ENCODE results near the gene CCDC197. TPM values are rescaled to one million over a fixed set of nuclear protein-coding genes. Genes with fewer than 3 reads are reported as not detected.

Gene CCDC197
- total RNA-seq, 1 experiment from 2014 or later: not detected

DNA sequence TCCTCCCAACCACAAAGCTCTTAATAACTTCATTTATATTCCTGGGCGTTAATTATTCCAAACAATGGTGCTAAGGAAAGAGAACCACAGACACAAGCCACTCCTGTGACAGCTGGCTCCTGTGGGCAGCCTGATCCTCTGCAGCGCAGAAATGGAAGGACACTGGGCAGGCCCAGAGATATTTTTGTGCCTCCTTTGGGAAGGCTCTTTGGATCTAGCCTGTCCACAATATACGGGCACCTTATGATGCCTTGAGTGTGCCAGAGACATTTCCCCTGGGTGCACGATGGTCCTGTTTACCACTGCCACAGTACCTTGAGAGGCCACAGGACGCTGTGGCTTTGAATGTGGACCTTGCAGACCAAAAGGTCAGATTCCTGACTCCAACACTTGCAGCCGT lies 22.8 kb upstream of the CCDC197 start:
- no peak for DNase-seq
- H2BK120ac ChIP-seq (ENCODE audit: low read depth, low read length, poor library complexity, severe bottlenecking): no peak overlapping the region
- H4K5ac ChIP-seq (ENCODE audit: insufficient read length, low read depth, low read length): no peak overlapping the region
- H3K23me2 ChIP-seq (ENCODE audit: insufficient read length, low read depth, low read length, poor library complexity, severe bottlenecking): no peaks in the 10 kb centered on the region
- no peak overlapping the region for H2BK5ac ChIP-seq (ENCODE audit: insufficient read length, low read length)
- Mint-ChIP-seq H3K27me3 (ENCODE audit: low read depth) (peaks cover 2% of the 10 kb centered on the region; the same call in 1 of the 2 replicates), H3K4me3 (no peak overlapping the region; a peak in 1 of 5 replicates), H3K9me3 (no peaks in the 10 kb centered on the region), H3K36me3 (ENCODE audit: insufficient read depth in 1 of 3, low read depth in 3 of 3) (no peaks in the 10 kb centered on the region), H3K4me1 (peaks cover 14 to 19% of the 10 kb centered on the region in 2 experiments), H3K27ac (peak overlapping the region in 2 of 3 experiments; percentile 57 to 74; a peak in 2 of 7 replicates)
- no peak overlapping the region for H3T11ph ChIP-seq (ENCODE audit: low read length)
- no peaks in the 10 kb centered on the region for H3K27me3 ChIP-seq (ENCODE audit: insufficient read depth, low read length)
- no peaks in the 10 kb centered on the region; the same call in 1 of the 2 replicates for H3K4me1 ChIP-seq (ENCODE audit: insufficient read depth, low read length)
- H3K27ac ChIP-seq (ENCODE audit: insufficient read length, low read depth, low read length): no peak overlapping the region
- H2AK5ac ChIP-seq (ENCODE audit: insufficient read length, low read length): no peak overlapping the region
- H3K9me3 ChIP-seq (ENCODE audit: control insufficient read depth, low read depth, low read length): no peaks in the 10 kb centered on the region
- no peak overlapping the region for H3K4ac ChIP-seq (ENCODE audit: low read depth, low read length)
- H2BK15ac ChIP-seq (ENCODE audit: low read depth, low read length): no peak overlapping the region
- H3K18ac ChIP-seq (ENCODE audit: insufficient read length, low read depth, low read length): no peak overlapping the region
- no peak overlapping the region for H2AFZ ChIP-seq (ENCODE audit: low read length)
- WGBS (ENCODE audit: extremely low coverage, insufficient read length, low lambda C conversion rate): no CpG with 5 or more reads among the region's 6 CpGs
- H3K4me2 ChIP-seq (ENCODE audit: insufficient read depth, insufficient read length, low read length): no peak overlapping the region
- H3K9ac ChIP-seq (ENCODE audit: extremely low read depth, insufficient read length, low read length): no peak overlapping the region
- H4K8ac ChIP-seq (replicated peaks; ENCODE audit: insufficient read length, low read depth, low read length): no peak overlapping the region
- H3K23ac ChIP-seq (ENCODE audit: insufficient read length, low read depth, low read length): no peak overlapping the region
- H4K91ac ChIP-seq (ENCODE audit: insufficient read length, low read depth, low read length): no peak overlapping the region
- H2BK20ac ChIP-seq (ENCODE audit: low read depth, low read length, poor library complexity, severe bottlenecking): no peak overlapping the region
- no peak overlapping the region for H3K14ac ChIP-seq (ENCODE audit: insufficient read depth, low read length)
- no peaks in the 10 kb centered on the region for H3K79me2 ChIP-seq (ENCODE audit: insufficient read depth, low read length)
- H3K79me1 ChIP-seq (ENCODE audit: insufficient read depth, low read depth, low read length, poor library complexity, severe bottlenecking): no peaks in the 10 kb centered on the region
- no peak overlapping the region for H3K56ac ChIP-seq (ENCODE audit: insufficient read length, low read depth, low read length)
- H4K20me1 ChIP-seq (ENCODE audit: control insufficient read depth, insufficient read depth, insufficient read length): no peaks in the 10 kb centered on the region
- H2BK12ac ChIP-seq (ENCODE audit: insufficient read length, low read depth, low read length): no peak overlapping the region
- TF ChIP-seq, protein P1, sequence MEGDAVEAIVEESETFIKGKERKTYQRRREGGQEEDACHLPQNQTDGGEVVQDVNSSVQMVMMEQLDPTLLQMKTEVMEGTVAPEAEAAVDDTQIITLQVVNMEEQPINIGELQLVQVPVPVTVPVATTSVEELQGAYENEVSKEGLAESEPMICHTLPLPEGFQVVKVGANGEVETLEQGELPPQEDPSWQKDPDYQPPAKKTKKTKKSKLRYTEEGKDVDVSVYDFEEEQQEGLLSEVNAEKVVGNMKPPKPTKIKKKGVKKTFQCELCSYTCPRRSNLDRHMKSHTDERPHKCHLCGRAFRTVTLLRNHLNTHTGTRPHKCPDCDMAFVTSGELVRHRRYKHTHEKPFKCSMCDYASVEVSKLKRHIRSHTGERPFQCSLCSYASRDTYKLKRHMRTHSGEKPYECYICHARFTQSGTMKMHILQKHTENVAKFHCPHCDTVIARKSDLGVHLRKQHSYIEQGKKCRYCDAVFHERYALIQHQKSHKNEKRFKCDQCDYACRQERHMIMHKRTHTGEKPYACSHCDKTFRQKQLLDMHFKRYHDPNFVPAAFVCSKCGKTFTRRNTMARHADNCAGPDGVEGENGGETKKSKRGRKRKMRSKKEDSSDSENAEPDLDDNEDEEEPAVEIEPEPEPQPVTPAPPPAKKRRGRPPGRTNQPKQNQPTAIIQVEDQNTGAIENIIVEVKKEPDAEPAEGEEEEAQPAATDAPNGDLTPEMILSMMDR (conservative IDR thresholded peaks at IDR 0.05): no peak

All from H9 (cell line).